ENCODE results near the gene C1orf122.

The C1orf122 gene

DNA sequence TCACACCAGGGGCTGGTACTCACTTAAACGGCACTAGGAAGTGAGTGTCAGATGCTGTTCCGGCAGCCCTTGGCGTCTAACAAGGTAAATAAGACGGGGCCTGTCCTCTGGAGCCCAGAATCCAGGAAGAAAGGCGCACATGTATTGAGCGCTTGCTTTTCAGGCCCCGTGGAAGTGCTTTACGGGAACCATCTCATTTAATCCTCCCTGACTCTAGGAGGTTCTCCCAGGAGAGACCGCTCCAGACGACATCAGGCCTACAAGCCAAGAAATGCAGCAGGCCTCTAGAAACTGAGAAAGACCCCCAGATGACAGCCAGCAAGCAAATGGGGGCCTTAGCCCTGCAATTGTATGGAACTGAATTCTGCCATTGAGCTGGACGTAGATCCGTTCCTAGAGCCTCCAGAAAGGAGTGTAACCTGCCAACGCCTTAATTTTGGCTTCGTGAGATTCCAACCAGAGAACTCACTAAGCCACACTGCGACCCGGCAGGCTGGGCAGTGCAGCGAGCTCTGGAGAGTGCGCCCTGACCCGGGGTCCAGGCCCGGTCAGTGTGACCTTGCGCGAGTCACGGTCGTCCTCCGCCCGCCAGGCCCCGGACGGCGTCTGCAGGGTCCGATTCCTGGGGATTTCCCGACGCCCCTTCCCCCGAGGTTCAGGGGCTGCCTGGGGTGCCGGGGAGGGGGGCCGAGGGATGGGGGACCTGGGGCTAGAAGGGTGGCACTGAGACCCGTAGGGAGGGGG is 14.5 kb upstream of the C1orf122 start:
- TF ChIP-seq, protein P1, sequence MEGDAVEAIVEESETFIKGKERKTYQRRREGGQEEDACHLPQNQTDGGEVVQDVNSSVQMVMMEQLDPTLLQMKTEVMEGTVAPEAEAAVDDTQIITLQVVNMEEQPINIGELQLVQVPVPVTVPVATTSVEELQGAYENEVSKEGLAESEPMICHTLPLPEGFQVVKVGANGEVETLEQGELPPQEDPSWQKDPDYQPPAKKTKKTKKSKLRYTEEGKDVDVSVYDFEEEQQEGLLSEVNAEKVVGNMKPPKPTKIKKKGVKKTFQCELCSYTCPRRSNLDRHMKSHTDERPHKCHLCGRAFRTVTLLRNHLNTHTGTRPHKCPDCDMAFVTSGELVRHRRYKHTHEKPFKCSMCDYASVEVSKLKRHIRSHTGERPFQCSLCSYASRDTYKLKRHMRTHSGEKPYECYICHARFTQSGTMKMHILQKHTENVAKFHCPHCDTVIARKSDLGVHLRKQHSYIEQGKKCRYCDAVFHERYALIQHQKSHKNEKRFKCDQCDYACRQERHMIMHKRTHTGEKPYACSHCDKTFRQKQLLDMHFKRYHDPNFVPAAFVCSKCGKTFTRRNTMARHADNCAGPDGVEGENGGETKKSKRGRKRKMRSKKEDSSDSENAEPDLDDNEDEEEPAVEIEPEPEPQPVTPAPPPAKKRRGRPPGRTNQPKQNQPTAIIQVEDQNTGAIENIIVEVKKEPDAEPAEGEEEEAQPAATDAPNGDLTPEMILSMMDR (conservative IDR thresholded peaks at IDR 0.05; ENCODE audit: low read length), result no peak
- no peak overlapping the region for H3K4me3 ChIP-seq (ENCODE audit: low read length)
- DNase-seq (ENCODE audit: low read depth), result no peak

DNA sequence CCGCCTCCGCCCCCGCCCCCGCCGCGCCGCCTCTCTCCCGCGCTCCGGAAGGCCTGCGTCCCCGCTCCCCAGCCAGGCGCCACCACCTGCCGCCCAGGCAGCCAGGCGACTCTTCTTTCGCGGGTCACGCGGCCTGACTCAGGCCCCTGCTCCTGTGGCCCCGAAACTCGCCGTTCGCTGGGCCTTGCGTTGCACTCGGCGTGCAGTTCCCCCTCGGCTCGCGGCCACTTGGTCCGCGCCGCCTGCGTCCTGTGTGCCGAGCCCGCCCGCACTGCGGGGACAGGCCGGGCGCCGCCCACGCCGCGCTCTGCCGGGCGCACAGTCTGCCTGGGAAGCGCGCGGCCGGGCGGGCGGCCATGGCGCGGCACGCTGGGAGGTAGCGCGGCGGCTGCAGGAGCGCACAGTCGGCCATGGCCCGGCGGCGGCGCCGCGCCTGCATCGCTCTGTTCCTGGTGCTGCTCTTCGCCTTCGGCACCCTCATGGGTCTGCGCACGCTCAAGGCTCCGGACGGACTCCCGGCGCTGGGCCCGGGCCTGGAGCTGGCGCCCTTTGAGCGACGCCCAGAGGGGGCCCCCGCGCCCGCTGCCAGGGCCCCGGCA is 13.7 kb upstream of the C1orf122 start, which contains the start of gene MANEAL:
Gene MANEAL, plus strand, starts transcription at position 75 of the 599 bp plus-strand sequence. Its CDS starts 336 bp downstream, at position 411.
- H3K4me3 ChIP-seq (ENCODE audit: low read length), result peak within 1 kb of the TSS; percentile 55
- DNase-seq (ENCODE audit: low read depth), result peak; percentile 54
- TF ChIP-seq, protein P1 (conservative IDR thresholded peaks at IDR 0.05; ENCODE audit: low read length), result no peak

DNA sequence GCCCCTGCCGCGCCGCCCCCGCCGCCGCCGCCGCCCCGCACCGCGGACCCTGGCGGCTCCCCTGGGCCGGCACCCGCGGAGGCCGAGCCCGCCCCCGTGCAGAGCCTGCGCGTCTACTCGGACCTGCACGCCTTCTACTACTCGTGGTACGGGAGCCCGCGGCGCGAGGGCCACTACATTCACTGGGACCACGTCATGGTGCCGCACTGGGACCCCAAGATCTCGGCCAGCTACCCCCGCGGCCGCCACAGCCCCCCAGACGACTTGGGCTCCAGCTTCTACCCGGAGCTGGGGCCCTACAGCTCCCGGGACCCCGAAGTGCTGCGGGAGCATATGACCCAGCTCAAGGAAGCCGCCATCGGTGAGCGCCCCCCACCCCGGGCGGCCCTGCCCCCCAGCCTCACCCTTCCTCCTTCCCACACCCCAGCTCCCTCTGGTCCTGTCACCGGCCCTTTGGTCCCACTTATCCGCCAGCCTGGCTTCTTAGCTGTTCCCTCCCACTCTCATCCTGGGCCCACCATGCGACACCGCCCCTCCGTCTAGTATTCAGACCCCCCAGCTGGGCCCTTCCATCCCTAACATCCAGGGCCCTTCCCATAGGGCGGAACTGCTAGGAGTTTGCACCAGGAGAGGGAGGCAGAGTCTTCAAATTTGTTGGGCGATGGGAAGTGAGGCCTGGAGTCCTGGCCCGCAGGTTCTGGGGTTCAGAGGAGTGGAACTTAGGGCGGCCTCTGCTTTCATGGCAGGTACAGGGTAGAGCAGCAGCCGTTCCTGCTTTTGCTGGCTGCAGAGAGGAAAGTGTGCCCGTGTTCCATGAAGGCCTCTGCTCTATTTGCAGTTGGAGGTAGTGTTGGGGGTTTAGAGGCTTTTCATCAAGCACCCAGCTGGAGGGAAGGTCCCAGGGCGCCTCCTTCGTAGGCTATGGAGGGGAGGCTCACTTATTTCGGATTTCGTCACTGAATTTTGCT is 12.9 kb upstream of the C1orf122 start:
- DNase-seq (ENCODE audit: low read depth), result no peak
- TF ChIP-seq, protein P1 (conservative IDR thresholded peaks at IDR 0.05; ENCODE audit: low read length), result no peak
- H3K4me3 ChIP-seq (ENCODE audit: low read length), result no peak overlapping the region

DNA sequence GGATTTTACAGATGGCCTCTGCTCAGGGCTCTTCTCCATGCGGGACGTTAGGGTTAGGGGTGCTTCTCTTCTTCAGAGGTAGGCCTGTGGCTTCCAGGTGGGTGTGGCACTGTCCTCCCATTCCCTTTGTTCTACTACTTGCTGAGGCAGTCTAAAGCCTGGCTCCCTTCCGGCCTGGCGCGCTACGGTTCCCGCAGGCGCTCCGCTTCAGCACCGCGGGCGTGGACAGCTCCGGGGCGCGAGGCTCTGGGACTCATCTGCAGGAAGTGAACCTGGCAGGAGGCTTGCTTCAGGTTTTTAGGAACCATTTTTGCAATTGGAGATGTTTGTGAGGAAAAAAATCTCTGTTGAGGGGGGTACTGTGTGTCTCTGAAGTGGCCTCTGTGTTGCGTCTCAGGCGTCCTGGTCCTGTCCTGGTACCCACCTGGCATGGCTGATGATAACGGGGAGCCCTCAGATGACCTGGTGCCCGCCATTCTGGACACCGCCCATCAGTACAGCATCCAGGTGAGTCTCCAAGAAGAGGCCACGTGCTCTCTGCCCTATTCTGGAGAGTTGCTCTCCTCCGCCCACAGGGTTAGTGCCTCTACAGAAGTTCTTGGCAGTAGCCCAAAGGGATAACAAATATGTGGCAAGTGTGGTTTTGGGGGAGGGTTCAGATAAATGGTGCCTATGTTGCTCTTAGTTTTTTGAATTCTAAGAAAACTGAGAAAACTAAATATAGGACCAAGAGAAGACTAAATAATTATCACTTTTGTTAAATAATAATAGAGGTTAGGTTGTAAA is 12.1 kb upstream of the C1orf122 start:
- TF ChIP-seq, protein P1 (conservative IDR thresholded peaks at IDR 0.05; ENCODE audit: low read length), result no peak
- no peak overlapping the region for H3K4me3 ChIP-seq (ENCODE audit: low read length)
- DNase-seq (ENCODE audit: low read depth), result peak; percentile 35

DNA sequence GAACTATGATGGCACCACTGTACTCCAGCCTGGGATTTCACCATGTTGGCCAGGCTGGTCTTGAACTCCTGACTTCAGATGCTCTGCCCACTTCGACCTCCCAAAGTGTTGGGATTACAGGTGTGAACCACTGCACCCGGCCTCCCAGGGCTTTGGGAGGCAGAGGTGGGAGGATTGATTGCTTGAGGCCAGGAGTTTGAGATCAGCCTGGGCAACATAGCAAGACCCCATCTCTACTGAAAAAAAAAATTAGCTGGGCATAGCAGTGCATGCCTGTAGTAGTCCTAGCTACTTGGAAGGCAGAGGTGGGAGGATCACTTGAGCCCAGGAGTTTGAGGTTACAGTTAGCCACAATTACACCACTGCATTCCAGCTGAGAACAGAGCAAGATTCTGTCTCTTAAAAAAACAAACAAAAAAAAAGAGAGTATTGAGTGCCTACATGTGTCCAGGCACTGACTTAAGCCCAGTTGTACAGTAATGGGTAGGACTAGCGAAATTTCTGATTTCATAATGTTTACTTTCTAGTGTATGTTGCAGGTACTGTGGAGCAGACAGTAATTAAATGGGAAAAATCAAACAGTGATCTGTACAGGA is 9.7 kb upstream of the C1orf122 start:
- TF ChIP-seq, protein P1 (conservative IDR thresholded peaks at IDR 0.05; ENCODE audit: low read length), result no peak
- H3K4me3 ChIP-seq (ENCODE audit: low read length), result no peak overlapping the region
- DNase-seq (ENCODE audit: low read depth), result peak; percentile 78

DNA sequence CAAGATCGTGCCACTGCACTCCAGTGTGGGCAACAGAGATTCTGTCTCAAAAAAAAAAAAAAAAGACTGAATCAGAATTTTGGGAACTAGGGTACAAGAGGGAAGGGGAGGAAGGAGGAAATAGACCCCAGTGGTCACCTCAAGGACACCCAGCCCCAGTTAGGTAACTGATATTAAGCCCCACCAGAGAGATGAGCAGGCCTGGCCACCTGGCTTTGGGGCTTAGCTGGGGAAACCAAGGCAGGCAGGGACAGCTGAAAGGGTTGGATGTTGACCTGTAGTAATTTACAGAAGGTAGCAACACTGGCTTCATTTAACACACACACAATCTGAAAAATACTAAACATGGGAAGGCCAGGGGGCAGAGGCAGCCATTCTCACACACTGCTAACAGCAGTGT is 5.2 kb upstream of the C1orf122 start:
- DNase-seq (ENCODE audit: low read depth), result no peak
- H3K4me3 ChIP-seq (ENCODE audit: low read length), result no peak overlapping the region
- TF ChIP-seq, protein P1 (conservative IDR thresholded peaks at IDR 0.05; ENCODE audit: low read length), result no peak

Measured in AG10803 (cell line).